ENCODE measurements around the gene PAPSS2. TPM values are rescaled to one million over a fixed set of nuclear protein-coding genes. Genes with fewer than 3 reads are reported as not detected.

Gene PAPSS2
- total RNA-seq, 1 experiment from 2014 or later = 14.6 TPM

DNA sequence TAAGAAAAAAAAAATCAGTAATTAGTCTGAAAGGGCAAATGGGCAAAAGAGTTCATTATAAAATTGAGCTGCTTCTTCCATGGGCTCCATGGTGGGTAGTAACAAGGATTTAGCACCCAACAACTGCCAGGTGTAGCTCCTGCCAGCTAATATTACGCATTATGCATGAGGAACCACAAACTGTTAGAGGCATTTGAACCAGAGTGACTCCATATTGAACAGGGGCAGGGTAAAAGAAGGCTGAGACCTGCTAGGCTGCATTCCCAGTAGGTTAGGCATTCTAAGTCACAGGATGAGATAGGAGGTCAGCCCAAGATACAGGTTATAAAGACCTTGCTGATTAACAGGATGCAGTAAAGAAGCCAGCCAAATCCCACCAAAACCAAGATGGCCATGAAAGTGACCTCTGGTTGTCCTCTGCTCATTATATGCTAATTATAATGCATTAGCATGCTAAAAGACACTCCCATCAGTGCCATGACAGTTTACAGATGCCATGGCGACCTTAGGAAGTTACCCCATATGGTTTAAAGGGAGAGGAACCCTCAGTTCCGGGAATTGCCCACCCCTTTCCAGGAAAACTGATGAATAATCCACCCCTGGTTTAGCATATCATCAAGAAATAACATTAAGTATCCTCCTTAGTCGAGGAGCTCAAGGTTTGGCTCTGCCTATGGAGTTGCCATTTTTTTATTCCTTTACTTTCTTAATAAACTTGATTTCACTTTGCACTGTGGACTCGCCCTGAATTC lies 8.7 kb upstream of the PAPSS2 start:
- ATAC-seq (no peak), DNase-seq (ENCODE audit: low read depth, low spot score) (no peak)
- no peak overlapping the region for H3K9ac ChIP-seq (ENCODE audit: low read length)
- H2AFZ ChIP-seq (ENCODE audit: low read depth, low read length, poor library complexity, severe bottlenecking) = no peak overlapping the region
- POLR2A ChIA-PET = no interaction called here
- no peaks in the 10 kb centered on the region for H3K9me3 ChIP-seq (ENCODE audit: control insufficient read depth in 1 of 2, insufficient read depth in 1 of 2, low read depth in 1 of 2, low read length in 2 of 2)
- RAD21 ChIA-PET (ENCODE audit: low non-redundant PET in 1 of 2, low total read pairs in 2 of 2, uncharacterized antibody in 2 of 2, unreplicated experiment in 2 of 2) = no interaction called here
- H3K36me3 ChIP-seq (ENCODE audit: control insufficient read depth in 1 of 2, insufficient read depth in 2 of 2, low read length in 2 of 2) = no peaks in the 10 kb centered on the region
- intact Hi-C loops (cut with micrococcal nuclease) = loop anchor here (10.0 kb wide), 1 partner anchor 904 kb away; no protein-coding TSS in a partner anchor
- no peaks in the 10 kb centered on the region for H3K79me2 ChIP-seq (ENCODE audit: insufficient read depth, low read length)
- CTCF ChIA-PET = no interaction called here
- no peaks in the 10 kb centered on the region for H3K4me1 ChIP-seq (ENCODE audit: control insufficient read depth in 1 of 2, insufficient read depth in 2 of 2, low read length in 2 of 2)
- no peaks in the 10 kb centered on the region for H3K27me3 ChIP-seq (ENCODE audit: insufficient read depth, low read length)
- no peak for TF ChIP-seq RAD21 (IDR thresholded peaks at IDR 0.05; ENCODE audit: low read depth)
- H3K4me3 ChIP-seq (replicated peaks in 1 of 2; ENCODE audit: low read depth in 1 of 2, low read length in 2 of 2) = no peak overlapping the region
- no peaks in the 10 kb centered on the region for H3K9me2 ChIP-seq (ENCODE audit: insufficient read depth)
- BruUV-seq (replicated peaks) = no TSS peak
- H3K27ac ChIP-seq (ENCODE audit: low read depth, low read length) = no peak overlapping the region
- H4K20me1 ChIP-seq (ENCODE audit: insufficient read depth) = no peaks in the 10 kb centered on the region
- no peak overlapping the region for H3K4me2 ChIP-seq (ENCODE audit: low read length)

- H3K9me2 ChIP-seq (ENCODE audit: insufficient read depth) = no peaks in the 10 kb centered on the region
- ATAC-seq (no peak), DNase-seq (ENCODE audit: low read depth, low spot score) (no peak)
- H3K79me2 ChIP-seq (ENCODE audit: insufficient read depth, low read length) = no peaks in the 10 kb centered on the region
- H3K4me1 ChIP-seq (ENCODE audit: control insufficient read depth in 1 of 2, insufficient read depth in 2 of 2, low read length in 2 of 2) = no peaks in the 10 kb centered on the region
- no peak for TF ChIP-seq CBX3 (IDR thresholded peaks at IDR 0.05; ENCODE audit: low read depth)
- no peak for TF ChIP-seq CEBPB (IDR thresholded peaks at IDR 0.05; ENCODE audit: low read depth)
- CTCF ChIA-PET = no interaction called here
- no peak overlapping the region for H3K4me2 ChIP-seq (ENCODE audit: low read length)
- no peak overlapping the region for H3K27ac ChIP-seq (ENCODE audit: low read depth, low read length)
- H3K36me3 ChIP-seq (ENCODE audit: control insufficient read depth in 1 of 2, insufficient read depth in 2 of 2, low read length in 2 of 2) = no peaks in the 10 kb centered on the region
- H3K9me3 ChIP-seq (ENCODE audit: control insufficient read depth in 1 of 2, insufficient read depth in 1 of 2, low read depth in 1 of 2, low read length in 2 of 2) = no peaks in the 10 kb centered on the region
- RAD21 ChIA-PET (ENCODE audit: low non-redundant PET in 1 of 2, low total read pairs in 2 of 2, uncharacterized antibody in 2 of 2, unreplicated experiment in 2 of 2) = no interaction called here
- no peak overlapping the region for H3K9ac ChIP-seq (ENCODE audit: low read length)
- H2AFZ ChIP-seq (ENCODE audit: low read depth, low read length, poor library complexity, severe bottlenecking) = no peak overlapping the region
- intact Hi-C loops (cut with micrococcal nuclease) = loop anchor here (10.0 kb wide), 1 partner anchor 903 kb away; no protein-coding TSS in a partner anchor
- H3K27me3 ChIP-seq (ENCODE audit: insufficient read depth, low read length) = no peaks in the 10 kb centered on the region
- POLR2A ChIA-PET = no interaction called here
- no peaks in the 10 kb centered on the region for H4K20me1 ChIP-seq (ENCODE audit: insufficient read depth)
- no TSS peak for BruUV-seq (replicated peaks)
- H3K4me3 ChIP-seq (replicated peaks in 1 of 2; ENCODE audit: low read depth in 1 of 2, low read length in 2 of 2) = no peak overlapping the region
Measured at GRCh38 chr10:87651801-87652200, 7.9 kb upstream of the PAPSS2 start.
